HepG2 (cell line): Measurements from ENCODE around the gene ABCA13. TPM values are rescaled to one million over a fixed set of nuclear protein-coding genes. Genes with fewer than 3 reads are reported as not detected.

Experiments used
- ATAC-seq: fragments of 200-7000 bp; cut with Tn5 transposase; 3 replicates; pipeline ENCODE4 v1.9.1; 2020; ENCODE audit warnings: mild to moderate bottlenecking, moderate library complexity
- BruUV-seq: library from RNA; stranded (reverse); fragments of 400-500 nt; replicated peaks from 2 replicates; lab custom pipeline; 2021; lab: Mats Ljungman, UMichigan
- CTCF ChIA-PET: fragments of 300-600 bp; formaldehyde crosslinking; extraction: SDS; loops from one replicate; lab custom pipeline; 2021; ENCODE audit warnings: low total read pairs, inconsistent platforms, low intra/inter-chr PET ratio; lab: Yijun Ruan, JAX
- POLR2A ChIA-PET: fragments of 350-600 bp; sonication (Branson Sonifier 250); formaldehyde crosslinking; loops from one replicate; lab custom pipeline; 2020; ENCODE audit warnings: antibody characterized with exemption, inconsistent platforms; lab: Yijun Ruan, JAX
- DNase-seq: peaks from one replicate; pipeline ENCODE4 v3.0.0-alpha.2; 2015; ENCODE audit warnings: low spot score
- FAIRE-seq: peaks from 3 replicates; lab custom pipeline; 2011; peaks lifted over from hg19 to GRCh38; lab: Jason Lieb, UNC
- H2AFZ ChIP-seq: one replicate; pipeline ENCODE4 v1.6.1; 2011; ENCODE audit warnings: low read length, inconsistent platforms
- H3K27ac ChIP-seq: fragments of 300-600 bp; 3 replicates; pipeline ENCODE4 v1.8.0; 2011; ENCODE audit warnings: mixed run types, mild to moderate bottlenecking, mixed read lengths, low read length, inconsistent platforms; ENCODE audit not compliant: insufficient read depth; ENCODE audit errors: extremely low read length
- H3K27me3 ChIP-seq, 2 experiments: fragments of 200-600 bp in 1 of 2; 2 replicates in 1 of 2; 3 replicates in 1 of 2; pipeline versions ENCODE4 v1.6.0 to v1.8.0; 2011; ENCODE audit warnings: low read length in 2 of 2, mild to moderate bottlenecking in 2 of 2, moderate library complexity in 2 of 2, inconsistent platforms in 1 of 2; ENCODE audit not compliant: insufficient read depth in 2 of 2, control insufficient read depth in 1 of 2
- H3K36me3 ChIP-seq, 2 experiments: fragments of 200-600 bp in 1 of 2; replicated peaks in 1 of 2; 2 replicates in 1 of 2; 3 replicates in 1 of 2; pipeline versions ENCODE4 v1.5.1 to v1.8.0; 2011; ENCODE audit warnings: low read length in 2 of 2, inconsistent platforms in 1 of 2; ENCODE audit not compliant: insufficient read depth in 2 of 2, control insufficient read depth in 1 of 2
- H3K4me1 ChIP-seq: 2 replicates; pipeline ENCODE4 v1.5.1; 2012; ENCODE audit warnings: low read length, inconsistent platforms; ENCODE audit not compliant: insufficient read depth
- H3K4me2 ChIP-seq: 2 replicates; pipeline ENCODE4 v1.6.0; 2011; ENCODE audit warnings: low read depth, low read length, inconsistent platforms
- H3K4me3 ChIP-seq, 3 experiments: fragments of 200-600 bp in 1 of 3; sonication (generic), shearing (Covaris generic) in 1 of 3; replicated peaks in 1 of 3; 2 replicates each; pipeline ENCODE4 v1.5.1; 2011 to 2016; ENCODE audit warnings: low read length in 3 of 3, inconsistent platforms in 2 of 3, low read depth in 2 of 3, mild to moderate bottlenecking in 2 of 3, control low read depth in 1 of 3, mixed read lengths in 1 of 3; ENCODE audit not compliant: insufficient read depth in 1 of 3
- H3K79me2 ChIP-seq: one replicate; pipeline ENCODE4 v1.6.1; 2011; ENCODE audit warnings: low read length, inconsistent platforms; ENCODE audit not compliant: insufficient read depth
- H3K9ac ChIP-seq: 2 replicates; pipeline ENCODE4 v1.6.0; 2011; ENCODE audit warnings: mild to moderate bottlenecking, low read depth, low read length, inconsistent platforms; ENCODE audit not compliant: insufficient read depth
- H3K9me3 ChIP-seq: 2 replicates; pipeline ENCODE4 v1.5.1; 2012; ENCODE audit warnings: mild to moderate bottlenecking, low read length
- H4K20me1 ChIP-seq: 2 replicates; pipeline ENCODE4 v1.6.0; 2011; ENCODE audit warnings: inconsistent platforms, mild to moderate bottlenecking, low read length, moderate library complexity; ENCODE audit not compliant: insufficient read depth
- DR1 ChIP-seq: sonication (generic); formaldehyde crosslinking; IDR thresholded peaks from 2 replicates; pipeline ENCODE4 v1.8.0; 2021; ENCODE audit warnings: mild to moderate bottlenecking, missing genetic modification reagents, inconsistent platforms
- DRAP1 ChIP-seq: IDR thresholded peaks from 2 replicates; pipeline ENCODE4 v1.6.1; 2016; ENCODE audit warnings: missing genetic modification reagents, missing compliant biosample characterization
- FOXP1 ChIP-seq, 2 experiments: fragments of 450-650 bp in 1 of 2; IDR thresholded peaks; 2 replicates each; pipeline ENCODE4 v1.6.1; 2017 to 2018; ENCODE audit warnings: antibody characterized with exemption in 1 of 2
- GFI1 ChIP-seq: sonication (generic); formaldehyde crosslinking; IDR thresholded peaks from 2 replicates; pipeline ENCODE4 v1.5.0; 2020; ENCODE audit warnings: missing genetic modification reagents, mild to moderate bottlenecking, borderline replicate concordance
- NR2F1 ChIP-seq, 2 experiments: fragments of 450-650 bp in 1 of 2; formaldehyde crosslinking in 1 of 2; IDR thresholded peaks; 2 replicates each; pipeline versions ENCODE4 v1.5.0 to v1.6.1; 2016 to 2020; ENCODE audit warnings: mild to moderate bottlenecking in 1 of 2, missing compliant biosample characterization in 1 of 2, missing genetic modification reagents in 1 of 2, moderate library complexity in 1 of 2
- SMARCE1 ChIP-seq: fragments of 450-650 bp; IDR thresholded peaks from 2 replicates; pipeline ENCODE4 v1.6.1; 2017; ENCODE audit warnings: borderline replicate concordance
- SNAPC4 ChIP-seq: sonication (generic); formaldehyde crosslinking; IDR thresholded peaks from 2 replicates; pipeline ENCODE4 v1.4.0; 2020; ENCODE audit warnings: mild to moderate bottlenecking, missing genetic modification reagents
- ZC3H4 ChIP-seq: sonication (generic); formaldehyde crosslinking; IDR thresholded peaks from 2 replicates; pipeline ENCODE4 v1.4.0; 2020; ENCODE audit warnings: missing genetic modification reagents, borderline replicate concordance
- ZFP36L1 ChIP-seq: sonication (generic); formaldehyde crosslinking; IDR thresholded peaks from 2 replicates; pipeline ENCODE4 v1.8.0; 2022; ENCODE audit warnings: mild to moderate bottlenecking, missing genetic modification reagents, moderate library complexity
- ZNF274 ChIP-seq: sonication (generic); formaldehyde crosslinking; IDR thresholded peaks from 2 replicates; pipeline ENCODE4 v1.5.1; 2020; ENCODE audit warnings: mild to moderate bottlenecking, missing genetic modification reagents
- ZNF598 ChIP-seq: sonication (generic); formaldehyde crosslinking; IDR thresholded peaks from 2 replicates; pipeline ENCODE4 v1.5.1; 2020; ENCODE audit warnings: mild to moderate bottlenecking, missing genetic modification reagents, borderline replicate concordance
- ZNF766 ChIP-seq: sonication (generic); formaldehyde crosslinking; IDR thresholded peaks from 2 replicates; pipeline ENCODE4 v1.5.0; 2020; ENCODE audit warnings: missing genetic modification reagents, borderline replicate concordance
- ZNF772 ChIP-seq: sonication (generic); formaldehyde crosslinking; IDR thresholded peaks from 2 replicates; pipeline ENCODE4 v1.5.0; 2020; ENCODE audit warnings: mild to moderate bottlenecking, missing genetic modification reagents
- ZNF776 ChIP-seq: sonication (generic); formaldehyde crosslinking; IDR thresholded peaks from 2 replicates; pipeline ENCODE4 v1.4.0; 2020; ENCODE audit warnings: mild to moderate bottlenecking, missing genetic modification reagents
- WGBS: methylation state at CpG from one replicate; pipeline ENCODE4 v1.1.6; 2017; ENCODE audit warnings: low lambda C conversion rate; 5-methylcytosine and 5-hydroxymethylcytosine counted together
- in situ Hi-C: cut with HindIII; loops from 2 replicates; pipeline ENCODE4 v1.10.0; 2017; ENCODE audit warnings: low pct_unique_long_range_greater_than_20kb; ENCODE audit not compliant: extremely low pct_ligation_motif_present
- intact Hi-C: fragments of 100-400 bp; cut with micrococcal nuclease; formaldehyde crosslinking; loops from one replicate; pipeline ENCODE4 v1.10.0; 2022; ENCODE audit not compliant: unreplicated experiment
- polyA plus RNA-seq, 8 experiments: library from polyadenylated mRNA; depleted of rRNA in 3 of 8; stranded (reverse) in 7 of 8; unstranded in 1 of 8; fragments of >200 nt; fragmentation: Illumina TruSeq in 4 of 8; extraction: Trizol in 4 of 8; gene quantifications; 2 replicates each; pipeline versions ENCODE4 v1.2.1 to v1.2.3, GENCODE V29; 2011 to 2016; ENCODE audit warnings: low read depth in 4 of 8, missing spikeins in 1 of 8, mixed read lengths in 1 of 8; ENCODE audit not compliant: insufficient read depth in 1 of 8
- total RNA-seq, 5 experiments: library from RNA; depleted of rRNA; stranded (reverse); fragments of >200 nt; fragmentation: Illumina TruSeq; extraction: Trizol; gene quantifications; 2 replicates each; pipeline ENCODE4 v1.2.3, GENCODE V29; 2016; ENCODE audit warnings: low read depth in 1 of 5
- TF ChIP-seq, protein P1 (sequence below): sonication (generic); formaldehyde crosslinking; IDR thresholded peaks from 2 replicates; pipeline ENCODE4 v1.8.0; 2022; ENCODE audit warnings: mild to moderate bottlenecking, missing genetic modification reagents, borderline replicate concordance
- TF ChIP-seq, protein P2 (sequence below): sonication (generic); formaldehyde crosslinking; IDR thresholded peaks from 2 replicates; pipeline ENCODE4 v1.5.0; 2020; ENCODE audit warnings: missing genetic modification reagents

The ABCA13 gene
- total and polyA plus RNA-seq, 2 of the 13 experiments (the other 11 are each of a cell fraction or from before 2014, with no cell fraction given): 0.03 TPM; not detected in 1

GRCh38 chr7:48575516-48575915 is 404.3 kb downstream of the ABCA13 start:
- intact Hi-C loops (no loop called here), in situ Hi-C loops (no loop called here)
- Histone ChIP-seq H3K27ac (no peak overlapping the region), H4K20me1 (no peaks in the 10 kb centered on the region), H3K36me3 (no peaks in the 10 kb centered on the region), H3K4me2 (no peak overlapping the region), H3K4me1 (no peaks in the 10 kb centered on the region), H3K79me2 (no peaks in the 10 kb centered on the region), H3K9me3 (no peaks in the 10 kb centered on the region), H3K27me3 (no peaks in the 10 kb centered on the region), H3K9ac (no peak overlapping the region), H2AFZ (no peak overlapping the region), H3K4me3 (no peak overlapping the region)
- ATAC-seq (no peak), DNase-seq (no peak), FAIRE-seq (no peak)
- BruUV-seq: no TSS peak
- ChIA-PET POLR2A (no interaction called here), CTCF (no interaction called here)
- WGBS: 3% methylated on average over 2 of the region's 2 CpGs
- TF ChIP-seq ZNF776 (CRISPR knock-in tag) (no peak), NR2F1 (CRISPR knock-in tag; IDR thresholded peaks at IDR 0.05) (no peak), ZNF274 (CRISPR knock-in tag) (no peak), ZFP36L1 (CRISPR knock-in tag) (no peak), ZNF598 (CRISPR knock-in tag) (no peak), ZNF766 (CRISPR knock-in tag) (no peak), SMARCE1 (no peak), GFI1 (CRISPR knock-in tag) (no peak), ZNF772 (CRISPR knock-in tag) (no peak), ZC3H4 (CRISPR knock-in tag) (no peak), DR1 (CRISPR knock-in tag) (no peak), FOXP1 (IDR thresholded peaks at IDR 0.05) (no peak), FOXP1 (CRISPR knock-in tag; IDR thresholded peaks at IDR 0.05) (no peak), SNAPC4 (CRISPR knock-in tag) (no peak), DRAP1 (CRISPR knock-in tag) (no peak)
- TF ChIP-seq, protein P1, sequence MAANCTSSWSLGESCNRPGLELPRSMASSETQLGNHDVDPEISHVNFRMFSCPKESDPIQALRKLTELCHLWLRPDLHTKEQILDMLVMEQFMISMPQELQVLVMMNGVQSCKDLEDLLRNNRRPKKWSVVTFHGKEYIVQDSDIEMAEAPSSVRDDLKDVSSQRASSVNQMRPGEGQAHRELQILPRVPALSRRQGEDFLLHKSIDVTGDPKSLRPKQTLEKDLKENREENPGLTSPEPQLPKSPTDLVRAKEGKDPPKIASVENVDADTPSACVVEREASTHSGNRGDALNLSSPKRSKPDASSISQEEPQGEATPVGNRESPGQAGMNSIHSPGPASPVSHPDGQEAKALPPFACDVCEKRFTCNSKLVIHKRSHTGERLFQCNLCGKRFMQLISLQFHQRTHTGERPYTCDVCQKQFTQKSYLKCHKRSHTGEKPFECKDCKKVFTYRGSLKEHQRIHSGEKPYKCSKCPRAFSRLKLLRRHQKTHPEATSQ (CRISPR knock-in tag): no peak
- TF ChIP-seq, protein P2, sequence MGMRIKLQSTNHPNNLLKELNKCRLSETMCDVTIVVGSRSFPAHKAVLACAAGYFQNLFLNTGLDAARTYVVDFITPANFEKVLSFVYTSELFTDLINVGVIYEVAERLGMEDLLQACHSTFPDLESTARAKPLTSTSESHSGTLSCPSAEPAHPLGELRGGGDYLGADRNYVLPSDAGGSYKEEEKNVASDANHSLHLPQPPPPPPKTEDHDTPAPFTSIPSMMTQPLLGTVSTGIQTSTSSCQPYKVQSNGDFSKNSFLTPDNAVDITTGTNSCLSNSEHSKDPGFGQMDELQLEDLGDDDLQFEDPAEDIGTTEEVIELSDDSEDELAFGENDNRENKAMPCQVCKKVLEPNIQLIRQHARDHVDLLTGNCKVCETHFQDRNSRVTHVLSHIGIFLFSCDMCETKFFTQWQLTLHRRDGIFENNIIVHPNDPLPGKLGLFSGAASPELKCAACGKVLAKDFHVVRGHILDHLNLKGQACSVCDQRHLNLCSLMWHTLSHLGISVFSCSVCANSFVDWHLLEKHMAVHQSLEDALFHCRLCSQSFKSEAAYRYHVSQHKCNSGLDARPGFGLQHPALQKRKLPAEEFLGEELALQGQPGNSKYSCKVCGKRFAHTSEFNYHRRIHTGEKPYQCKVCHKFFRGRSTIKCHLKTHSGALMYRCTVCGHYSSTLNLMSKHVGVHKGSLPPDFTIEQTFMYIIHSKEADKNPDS: no peak
